Stimulated activated CD4-positive, alpha-beta T cell treated with anti-CD3 and anti-CD28 coated beads, Interleukin-4, amount 100 ng/mL, for 1 hour (primary cell): ENCODE measurements around the gene BMP4.

Experiments
- DNase-seq: peaks from one replicate; pipeline ENCODE4 v3.0.0-alpha.2; 2020

The BMP4 gene

GRCh38 chr14:53963320-53964227 lies 6.9 kb upstream of the BMP4 start:
- DNase-seq = no peak

GRCh38 chr14:53962953-53963319 lies 6.3 kb upstream of the BMP4 start:
- no peak for DNase-seq

- DNase-seq = no peak
Measured at GRCh38 chr14:53958628-53959027, 2.0 kb upstream of the BMP4 start.

- no peak for DNase-seq
Measured at GRCh38 chr14:53957739-53958138, 1.1 kb upstream of the BMP4 start.

GRCh38 chr14:53955671-53956426 lies 776 bp downstream of the BMP4 start:
- no peak for DNase-seq

GRCh38 chr14:53955229-53955556 lies 1.4 kb downstream of the BMP4 start:
- no peak for DNase-seq

GRCh38 chr14:53954551-53955228 lies 1.9 kb downstream of the BMP4 start:
- no peak for DNase-seq

GRCh38 chr14:53953828-53954550 lies 2.6 kb downstream of the BMP4 start:
- no peak for DNase-seq

- peak; percentile 33 for DNase-seq
Measured at GRCh38 chr14:53953002-53953827, 3.4 kb downstream of the BMP4 start.

- DNase-seq = no peak
Measured at GRCh38 chr14:53952533-53952932, 4.1 kb downstream of the BMP4 start.

GRCh38 chr14:53951627-53952303 lies 4.9 kb downstream of the BMP4 start:
- DNase-seq = no peak

GRCh38 chr14:53951243-53951626 lies 5.4 kb downstream of the BMP4 start:
- DNase-seq = no peak

- DNase-seq = no peak
Measured at GRCh38 chr14:53950031-53950793, 6.4 kb downstream of the BMP4 start.

- no peak for DNase-seq
Measured at GRCh38 chr14:53949201-53949600, 7.4 kb downstream of the BMP4 start.

- DNase-seq = no peak
Measured at GRCh38 chr14:53948205-53948884, 8.3 kb downstream of the BMP4 start.

- no peak for DNase-seq
Measured at GRCh38 chr14:53947452-53948204, 9.0 kb downstream of the BMP4 start.

- DNase-seq = no peak
Measured at GRCh38 chr14:53947094-53947445, 9.6 kb downstream of the BMP4 start.

- no peak for DNase-seq
Measured at GRCh38 chr14:53946404-53947093, 10.1 kb downstream of the BMP4 start.

- DNase-seq = no peak
Measured at GRCh38 chr14:53946071-53946403, 10.6 kb downstream of the BMP4 start.
